Suprapubic skin (tissue), 4 donors: ENCODE results near the gene RAVER1. TPM values are rescaled to one million over a fixed set of nuclear protein-coding genes. Genes with fewer than 3 reads are reported as not detected.

ENCODE experiments used
- DNase-seq, 2 donors: peaks; one replicate each; pipeline ENCODE4 v3.0.0-alpha.2; 2019; ENCODE audit warnings: low spot score in 2 of 2
- H3K27ac ChIP-seq: fragments of 200-600 bp; sonication (generic); one replicate; pipeline ENCODE4 v1.5.1; 2019
- H3K27me3 ChIP-seq: fragments of 200-600 bp; sonication (generic); one replicate; pipeline ENCODE4 v1.5.1; 2019
- H3K36me3 ChIP-seq: fragments of 200-600 bp; sonication (generic); one replicate; pipeline ENCODE4 v1.5.1; 2019
- H3K4me1 ChIP-seq: fragments of 200-600 bp; sonication (generic); one replicate; pipeline ENCODE4 v1.5.1; 2019
- H3K4me3 ChIP-seq: fragments of 200-600 bp; sonication (generic); one replicate; pipeline ENCODE4 v1.5.1; 2019; ENCODE audit warnings: mild to moderate bottlenecking
- H3K9me3 ChIP-seq: fragments of 200-600 bp; sonication (generic); one replicate; pipeline ENCODE4 v1.5.1; 2019
- EP300 ChIP-seq: sonication (generic); formaldehyde crosslinking; IDR thresholded peaks from one replicate; pipeline ENCODE4 v1.6.1; 2017; ENCODE audit warnings: antibody characterized with exemption
- POLR2A ChIP-seq, 2 donors: fragments of 450-650 bp; IDR thresholded peaks; one replicate each; pipeline ENCODE4 v1.6.1; 2017; ENCODE audit warnings: antibody characterized with exemption in 2 of 2, mild to moderate bottlenecking in 2 of 2, moderate library complexity in 2 of 2
- POLR2AphosphoS5 ChIP-seq, 3 donors: sonication (generic); formaldehyde crosslinking; IDR thresholded peaks; one replicate each; pipeline ENCODE4 v1.6.1; 2017; ENCODE audit warnings: antibody characterized with exemption in 3 of 3
- WGBS: methylation state at CpG from one replicate; pipeline ENCODE4 v1.1.5; 2018; 5-methylcytosine and 5-hydroxymethylcytosine counted together
- total RNA-seq, 4 donors: library from RNA; depleted of rRNA; stranded (reverse); fragments of >200 nt; gene quantifications; one replicate each; pipeline ENCODE4 v1.1.0, GENCODE V29; 2016
- TF ChIP-seq, protein P1 (sequence below), 2 donors: fragments of 200-600 bp in 1 of 2; fragments of 450-650 bp in 1 of 2; sonication (generic) in 1 of 2; IDR thresholded peaks; one replicate each; pipeline ENCODE4 v1.5.1; 2016 to 2019; ENCODE audit warnings: antibody characterized with exemption in 2 of 2, mild to moderate bottlenecking in 1 of 2, moderate library complexity in 1 of 2

RAVER1 gene
- total RNA-seq, 4 donors from 2014 or later = 18.4 to 27.8 (median 24.8) TPM

DNA sequence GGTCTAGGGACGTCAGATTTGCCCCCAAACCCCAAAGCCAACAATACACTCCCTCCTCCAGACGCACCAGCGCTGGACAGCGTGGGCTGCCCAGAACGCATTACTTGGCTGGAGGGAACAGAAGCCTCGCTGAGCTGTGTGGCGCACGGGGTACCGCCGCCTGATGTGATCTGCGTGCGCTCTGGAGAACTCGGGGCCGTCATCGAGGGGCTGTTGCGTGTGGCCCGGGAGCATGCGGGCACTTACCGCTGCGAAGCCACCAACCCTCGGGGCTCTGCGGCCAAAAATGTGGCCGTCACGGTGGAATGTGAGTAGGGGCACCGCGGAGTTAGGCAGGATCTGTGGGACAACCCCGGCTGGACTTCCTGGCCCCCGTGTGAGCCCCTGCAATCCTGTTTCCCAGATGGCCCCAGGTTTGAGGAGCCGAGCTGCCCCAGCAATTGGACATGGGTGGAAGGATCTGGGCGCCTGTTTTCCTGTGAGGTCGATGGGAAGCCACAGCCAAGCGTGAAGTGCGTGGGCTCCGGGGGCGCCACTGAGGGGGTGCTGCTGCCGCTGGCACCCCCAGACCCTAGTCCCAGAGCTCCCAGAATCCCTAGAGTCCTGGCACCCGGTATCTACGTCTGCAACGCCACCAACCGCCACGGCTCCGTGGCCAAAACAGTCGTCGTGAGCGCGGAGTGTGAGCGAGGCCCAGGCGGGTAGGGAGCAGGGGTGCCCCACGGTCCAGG is 39.5 kb downstream of the RAVER1 start:
- Histone ChIP-seq H3K4me1 (peaks cover 66% of the 10 kb centered on the region), H3K4me3 (no peak overlapping the region), H3K27me3 (peaks cover 89% of the 10 kb centered on the region), H3K36me3 (no peaks in the 10 kb centered on the region), H3K27ac (no peak overlapping the region), H3K9me3 (no peaks in the 10 kb centered on the region)
- no peak for DNase-seq
- WGBS = 0% methylated on average over 1 of the region's 49 CpGs
- TF ChIP-seq, protein P1, sequence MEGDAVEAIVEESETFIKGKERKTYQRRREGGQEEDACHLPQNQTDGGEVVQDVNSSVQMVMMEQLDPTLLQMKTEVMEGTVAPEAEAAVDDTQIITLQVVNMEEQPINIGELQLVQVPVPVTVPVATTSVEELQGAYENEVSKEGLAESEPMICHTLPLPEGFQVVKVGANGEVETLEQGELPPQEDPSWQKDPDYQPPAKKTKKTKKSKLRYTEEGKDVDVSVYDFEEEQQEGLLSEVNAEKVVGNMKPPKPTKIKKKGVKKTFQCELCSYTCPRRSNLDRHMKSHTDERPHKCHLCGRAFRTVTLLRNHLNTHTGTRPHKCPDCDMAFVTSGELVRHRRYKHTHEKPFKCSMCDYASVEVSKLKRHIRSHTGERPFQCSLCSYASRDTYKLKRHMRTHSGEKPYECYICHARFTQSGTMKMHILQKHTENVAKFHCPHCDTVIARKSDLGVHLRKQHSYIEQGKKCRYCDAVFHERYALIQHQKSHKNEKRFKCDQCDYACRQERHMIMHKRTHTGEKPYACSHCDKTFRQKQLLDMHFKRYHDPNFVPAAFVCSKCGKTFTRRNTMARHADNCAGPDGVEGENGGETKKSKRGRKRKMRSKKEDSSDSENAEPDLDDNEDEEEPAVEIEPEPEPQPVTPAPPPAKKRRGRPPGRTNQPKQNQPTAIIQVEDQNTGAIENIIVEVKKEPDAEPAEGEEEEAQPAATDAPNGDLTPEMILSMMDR (IDR thresholded peaks at IDR 0.05) = no peak
- TF ChIP-seq EP300 (no peak), POLR2AphosphoS5 (IDR thresholded peaks at IDR 0.05) (no peak), POLR2A (IDR thresholded peaks at IDR 0.05) (no peak)

DNA sequence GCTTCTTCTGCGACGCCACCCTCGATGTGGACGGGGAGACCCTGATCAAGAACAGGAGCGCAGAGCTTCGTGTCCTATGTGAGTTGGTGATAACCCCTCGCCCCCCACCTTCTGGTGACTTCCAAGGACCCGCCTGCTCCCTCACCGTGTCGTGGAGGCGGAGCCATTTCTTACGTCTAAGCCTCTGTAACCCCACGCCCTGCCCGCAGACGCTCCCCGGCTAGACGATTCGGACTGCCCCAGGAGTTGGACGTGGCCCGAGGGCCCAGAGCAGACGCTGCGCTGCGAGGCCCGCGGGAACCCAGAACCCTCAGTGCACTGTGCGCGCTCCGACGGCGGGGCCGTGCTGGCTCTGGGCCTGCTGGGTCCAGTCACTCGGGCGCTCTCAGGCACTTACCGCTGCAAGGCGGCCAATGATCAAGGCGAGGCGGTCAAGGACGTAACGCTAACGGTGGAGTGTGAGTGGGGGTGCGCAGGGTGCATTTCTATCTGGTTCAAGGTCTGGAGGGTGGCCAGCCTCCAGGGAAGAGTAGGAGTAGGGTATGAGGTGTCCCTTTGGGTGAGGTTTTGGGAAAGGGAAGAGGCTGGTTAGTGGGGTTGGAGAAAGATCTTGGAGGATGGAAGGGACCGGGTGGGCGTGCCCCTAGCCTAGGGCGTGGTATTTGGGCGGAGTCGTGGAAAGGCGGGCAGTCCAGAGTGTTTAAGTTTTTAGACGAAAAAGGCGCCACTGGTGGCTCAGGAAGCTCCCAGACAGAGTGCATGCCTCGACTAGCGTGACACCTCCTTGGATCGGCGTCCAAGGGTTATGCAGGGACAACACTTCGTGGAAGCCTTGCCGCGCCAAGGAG is 40.3 kb downstream of the RAVER1 start:
- 12% methylated on average over 39 of the region's 56 CpGs for WGBS
- Histone ChIP-seq H3K4me1 (peaks cover 73% of the 10 kb centered on the region), H3K36me3 (no peaks in the 10 kb centered on the region), H3K27ac (no peak overlapping the region), H3K4me3 (peak overlapping the region; percentile 45), H3K9me3 (no peaks in the 10 kb centered on the region), H3K27me3 (peaks cover 96% of the 10 kb centered on the region)
- DNase-seq = no peak
- no peak for TF ChIP-seq POLR2A (IDR thresholded peaks at IDR 0.05)
- TF ChIP-seq EP300 = no peak
- TF ChIP-seq POLR2AphosphoS5 (IDR thresholded peaks at IDR 0.05) = no peak
- TF ChIP-seq, protein P1 (IDR thresholded peaks at IDR 0.05) = no peak

DNA sequence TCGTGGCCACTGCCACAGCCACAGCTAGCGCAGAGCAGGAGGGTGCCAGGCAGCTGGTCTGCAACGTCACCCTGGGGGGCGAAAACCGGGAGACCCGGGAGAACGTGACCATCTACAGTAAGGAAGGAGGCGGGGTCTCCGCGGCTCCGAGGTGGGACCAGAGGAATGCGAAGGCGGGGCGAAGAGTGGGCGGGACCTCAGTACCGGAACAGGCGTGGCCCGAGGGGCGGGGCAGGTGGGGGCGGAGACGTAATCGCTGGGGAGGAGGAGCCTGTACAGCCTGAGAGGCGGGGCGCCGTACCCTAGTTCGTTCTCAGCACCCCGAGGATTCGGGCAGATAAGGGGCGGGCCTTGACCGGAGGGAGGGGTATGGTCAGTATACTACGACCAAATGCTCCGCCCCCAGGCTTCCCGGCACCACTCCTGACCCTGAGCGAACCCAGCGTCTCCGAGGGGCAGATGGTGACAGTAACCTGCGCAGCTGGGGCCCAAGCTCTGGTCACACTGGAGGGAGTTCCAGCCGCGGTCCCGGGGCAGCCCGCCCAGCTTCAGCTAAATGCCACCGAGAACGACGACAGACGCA is 41.0 kb downstream of the RAVER1 start:
- WGBS = under 1% methylated on average over 20 of the region's 45 CpGs
- peak; percentile 89 to 92 for DNase-seq
- no peak overlapping the region for H3K27ac ChIP-seq
- H3K9me3 ChIP-seq = no peaks in the 10 kb centered on the region
- peak overlapping the region; percentile 45 for H3K4me3 ChIP-seq
- H3K4me1 ChIP-seq = peaks cover 80% of the 10 kb centered on the region
- TF ChIP-seq POLR2AphosphoS5 (IDR thresholded peaks at IDR 0.05) (no peak), EP300 (no peak), POLR2A (IDR thresholded peaks at IDR 0.05) (no peak)
- TF ChIP-seq, protein P1 (IDR thresholded peaks at IDR 0.05) = no peak
- peaks cover 100% of the 10 kb centered on the region for H3K27me3 ChIP-seq
- no peaks in the 10 kb centered on the region for H3K36me3 ChIP-seq

DNA sequence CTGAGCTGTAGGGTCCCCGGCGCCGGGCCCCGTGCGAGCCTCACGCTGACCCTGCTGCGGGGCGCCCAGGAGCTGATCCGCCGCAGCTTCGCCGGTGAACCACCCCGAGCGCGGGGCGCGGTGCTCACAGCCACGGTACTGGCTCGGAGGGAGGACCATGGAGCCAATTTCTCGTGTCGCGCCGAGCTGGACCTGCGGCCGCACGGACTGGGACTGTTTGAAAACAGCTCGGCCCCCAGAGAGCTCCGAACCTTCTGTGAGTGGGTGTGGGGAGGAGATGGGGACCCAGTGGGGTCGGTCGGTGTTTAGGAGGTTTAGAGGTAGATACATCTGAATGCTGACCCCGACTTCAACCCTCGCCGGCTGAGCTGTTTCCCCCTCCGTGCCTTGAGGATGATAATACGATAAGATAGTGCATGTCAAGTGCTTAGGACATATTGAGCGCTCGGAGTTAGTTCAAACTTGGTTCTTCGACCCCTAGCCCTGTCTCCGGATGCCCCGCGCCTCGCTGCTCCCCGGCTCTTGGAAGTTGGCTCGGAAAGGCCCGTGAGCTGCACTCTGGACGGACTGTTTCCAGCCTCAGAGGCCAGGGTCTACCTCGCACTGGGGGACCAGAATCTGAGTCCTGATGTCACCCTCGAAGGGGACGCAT is 41.6 kb downstream of the RAVER1 start:
- Histone ChIP-seq H3K4me1 (peaks cover 86% of the 10 kb centered on the region), H3K27me3 (peaks cover 97% of the 10 kb centered on the region), H3K36me3 (no peaks in the 10 kb centered on the region), H3K27ac (no peak overlapping the region), H3K4me3 (peak overlapping the region; percentile 45), H3K9me3 (no peaks in the 10 kb centered on the region)
- TF ChIP-seq POLR2A (IDR thresholded peaks at IDR 0.05) = no peak
- TF ChIP-seq POLR2AphosphoS5 (IDR thresholded peaks at IDR 0.05) = no peak
- no peak for TF ChIP-seq EP300
- TF ChIP-seq, protein P1 (IDR thresholded peaks at IDR 0.05) = no peak
- no peak for DNase-seq
- WGBS = 2% methylated on average over 28 of the region's 49 CpGs
